Body of pancreas (tissue), 4 donors: ENCODE measurements around the gene ZBTB38. TPM values are rescaled to one million over a fixed set of nuclear protein-coding genes. Genes with fewer than 3 reads are reported as not detected.

Experiments
- ATAC-seq: fragments of 150-250 bp; one replicate; pipeline ENCODE4 v1.9.1; 2016
- DNase-seq, 4 donors: peaks; one replicate each; pipeline ENCODE4 v3.0.0-alpha.2; 2019
- H3K27ac ChIP-seq, 4 donors: fragments of 200-600 bp; sonication (generic); 1 replicate in 3 of 4; 2 replicates in 1 of 4; pipeline versions ENCODE4 v1.5.1 to v1.6.1; 2016 to 2019; ENCODE audit warnings: mild to moderate bottlenecking in 1 of 4, mixed read lengths in 1 of 4, moderate library complexity in 1 of 4
- H3K27me3 ChIP-seq, 2 donors: fragments of 200-600 bp; sonication (generic); one replicate each; pipeline ENCODE4 v1.6.0; 2016; ENCODE audit warnings: mild to moderate bottlenecking in 1 of 2
- H3K36me3 ChIP-seq, 2 donors: fragments of 200-600 bp; sonication (generic); replicated peaks in 1 of 2; 2 replicates each; pipeline ENCODE4 v1.5.1; 2016; ENCODE audit warnings: low read depth in 2 of 2; ENCODE audit not compliant: insufficient read depth in 1 of 2
- H3K4me1 ChIP-seq: fragments of 200-600 bp; sonication (generic); one replicate; pipeline ENCODE4 v1.6.0; 2016
- H3K4me3 ChIP-seq, 2 donors: fragments of 200-600 bp; sonication (generic); 1 replicate in 1 of 2; 2 replicates in 1 of 2; pipeline ENCODE4 v1.5.1; 2016 to 2019
- H3K9me3 ChIP-seq, 3 donors: fragments of 200-600 bp; sonication (generic); 1 replicate in 2 of 3; 2 replicates in 1 of 3; pipeline ENCODE4 v1.5.1; 2016
- POLR2A ChIP-seq, 3 donors: fragments of 450-650 bp; IDR thresholded peaks; one replicate each; pipeline ENCODE4 v1.6.1; 2016; ENCODE audit warnings: antibody characterized with exemption in 3 of 3, mild to moderate bottlenecking in 2 of 3
- WGBS, 2 donors: methylation state at CpG; one replicate each; pipeline ENCODE4 v1.1.5; 2017; 5-methylcytosine and 5-hydroxymethylcytosine counted together
- intact Hi-C: fragments of 100-400 bp; cut with DNase I; formaldehyde crosslinking; loops from one replicate; pipeline ENCODE4 v1.15.1; 2023
- total RNA-seq, 2 donors: library from RNA; depleted of rRNA; stranded (reverse); fragments of >200 nt; gene quantifications; one replicate each; pipeline ENCODE4 v1.1.0, GENCODE V29; 2016
- TF ChIP-seq, protein P1 (sequence below), 7 experiments: fragments of 450-650 bp in 4 of 7; fragments of 200-600 bp in 3 of 7; sonication (generic) in 3 of 7; IDR thresholded peaks; one replicate each; pipeline ENCODE4 v1.5.1; 2016 to 2019; ENCODE audit warnings: antibody characterized with exemption in 7 of 7

ZBTB38 gene
- total RNA-seq, 2 donors from 2014 or later, result 48.5 to 60.4 TPM

- 32 to 35% methylated on average over 7 of the region's 7 CpGs for WGBS, 2 donors
- Histone ChIP-seq H3K4me3 (no peak overlapping the region), H3K4me1 (peaks cover 97% of the 10 kb centered on the region), H3K27me3 (no peaks in the 10 kb centered on the region), H3K36me3 (no peaks in the 10 kb centered on the region), H3K9me3 (no peaks in the 10 kb centered on the region), H3K27ac (peak overlapping the region; percentile 84 to 96 (median 94))
- TF ChIP-seq, protein P1, sequence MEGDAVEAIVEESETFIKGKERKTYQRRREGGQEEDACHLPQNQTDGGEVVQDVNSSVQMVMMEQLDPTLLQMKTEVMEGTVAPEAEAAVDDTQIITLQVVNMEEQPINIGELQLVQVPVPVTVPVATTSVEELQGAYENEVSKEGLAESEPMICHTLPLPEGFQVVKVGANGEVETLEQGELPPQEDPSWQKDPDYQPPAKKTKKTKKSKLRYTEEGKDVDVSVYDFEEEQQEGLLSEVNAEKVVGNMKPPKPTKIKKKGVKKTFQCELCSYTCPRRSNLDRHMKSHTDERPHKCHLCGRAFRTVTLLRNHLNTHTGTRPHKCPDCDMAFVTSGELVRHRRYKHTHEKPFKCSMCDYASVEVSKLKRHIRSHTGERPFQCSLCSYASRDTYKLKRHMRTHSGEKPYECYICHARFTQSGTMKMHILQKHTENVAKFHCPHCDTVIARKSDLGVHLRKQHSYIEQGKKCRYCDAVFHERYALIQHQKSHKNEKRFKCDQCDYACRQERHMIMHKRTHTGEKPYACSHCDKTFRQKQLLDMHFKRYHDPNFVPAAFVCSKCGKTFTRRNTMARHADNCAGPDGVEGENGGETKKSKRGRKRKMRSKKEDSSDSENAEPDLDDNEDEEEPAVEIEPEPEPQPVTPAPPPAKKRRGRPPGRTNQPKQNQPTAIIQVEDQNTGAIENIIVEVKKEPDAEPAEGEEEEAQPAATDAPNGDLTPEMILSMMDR (IDR thresholded peaks at IDR 0.05), result no peak
- no peak for TF ChIP-seq POLR2A (IDR thresholded peaks at IDR 0.05)
- intact Hi-C loops, result no loop called here
- ATAC-seq (no peak), DNase-seq (peak in 1 of 4 donors; percentile 39)
Observed at GRCh38 chr3:141411251-141411771, 43.0 kb downstream of the ZBTB38 start.

DNA sequence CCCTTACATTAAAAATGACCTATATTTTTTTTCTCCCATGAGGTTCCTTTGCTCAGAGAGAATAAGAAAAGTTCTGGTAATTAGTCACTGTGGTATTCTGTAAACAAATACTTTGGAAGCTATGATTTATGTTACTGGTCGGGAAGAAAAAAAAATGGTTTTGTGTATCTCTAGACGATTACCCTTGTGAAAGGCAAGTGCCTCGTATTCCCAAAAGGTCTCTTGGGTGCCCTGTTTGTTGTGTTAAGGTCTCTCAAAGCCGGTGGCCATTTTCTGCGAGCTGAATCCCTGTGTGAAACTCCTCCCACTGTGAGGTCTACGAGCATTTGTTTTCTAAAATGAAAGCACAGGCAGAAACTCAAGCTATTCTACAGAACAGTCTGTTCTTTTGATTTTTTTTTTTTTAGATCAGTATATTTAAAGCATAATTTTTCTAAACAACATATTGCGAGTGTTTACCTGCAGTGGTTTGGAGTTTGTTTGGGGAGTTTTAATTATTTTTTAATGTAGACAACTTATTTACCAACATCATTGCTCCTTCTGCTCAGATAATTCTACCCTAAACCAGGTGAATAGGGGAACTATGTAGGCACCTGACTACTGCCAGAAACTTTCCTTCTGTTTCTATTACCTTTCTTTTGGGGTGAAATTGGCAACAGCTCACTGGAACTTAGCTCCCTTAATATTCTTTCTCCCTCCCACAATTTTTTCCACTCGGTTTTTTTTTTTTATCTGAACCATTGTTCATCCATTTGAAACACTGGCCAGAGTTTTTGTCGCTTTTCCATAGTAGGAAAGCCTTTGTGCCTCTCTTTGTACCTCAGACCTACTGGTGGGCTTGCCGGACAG is 44.0 kb downstream of the ZBTB38 start:
- peak; percentile 61 to 80 (median 72) for DNase-seq
- intact Hi-C loops, result no loop called here
- WGBS, 2 donors, result 2 to 4% methylated on average over 10 of the region's 10 CpGs
- Histone ChIP-seq H3K27me3 (no peaks in the 10 kb centered on the region), H3K27ac (peak overlapping the region; percentile 75 to 96 (median 94)), H3K4me1 (peaks cover 92% of the 10 kb centered on the region), H3K9me3 (no peaks in the 10 kb centered on the region), H3K4me3 (no peak overlapping the region), H3K36me3 (no peaks in the 10 kb centered on the region)
- TF ChIP-seq, protein P1 (IDR thresholded peaks at IDR 0.05), result peak in 1 of 7 experiments; percentile 16
- no peak for TF ChIP-seq POLR2A (IDR thresholded peaks at IDR 0.05)
- ATAC-seq, result peak; percentile 67

DNA sequence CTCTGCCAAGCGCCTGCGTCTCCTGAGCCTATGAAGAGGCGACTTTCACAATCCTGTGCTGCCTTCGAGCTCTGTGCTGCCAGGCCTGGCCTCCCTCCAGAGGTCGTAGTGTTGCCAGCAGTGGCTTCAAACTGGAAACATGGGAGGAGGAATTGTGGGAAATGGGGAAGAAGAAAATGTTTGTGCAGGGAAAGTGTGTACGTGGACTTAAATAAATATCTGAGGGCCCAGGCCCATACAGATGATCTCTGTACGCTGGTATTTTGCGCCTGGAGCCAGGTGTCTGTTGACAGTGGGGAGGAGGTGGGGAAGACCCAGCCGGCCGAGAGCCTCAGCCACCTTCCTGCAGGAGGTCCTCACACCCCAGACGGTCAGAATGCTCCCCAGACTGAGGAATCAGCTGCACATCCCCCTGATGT is 44.6 kb downstream of the ZBTB38 start:
- H3K27me3 ChIP-seq, result no peaks in the 10 kb centered on the region
- peak; percentile 94 to 97 (median 95) for DNase-seq
- intact Hi-C loops, result no loop called here
- H3K36me3 ChIP-seq, result no peaks in the 10 kb centered on the region
- TF ChIP-seq POLR2A (IDR thresholded peaks at IDR 0.05), result peak in 2 of 3 donors; percentile 65 to 68
- TF ChIP-seq, protein P1 (IDR thresholded peaks at IDR 0.05), result peak in 2 of 7 experiments; percentile 18 to 23
- WGBS, 2 donors, result 5 to 6% methylated on average over 11 of the region's 11 CpGs
- peak overlapping the region; percentile 75 to 96 (median 94) for H3K27ac ChIP-seq
- H3K4me3 ChIP-seq, result no peak overlapping the region
- peak; percentile 89 for ATAC-seq
- H3K9me3 ChIP-seq, result no peaks in the 10 kb centered on the region
- peaks cover 85% of the 10 kb centered on the region for H3K4me1 ChIP-seq

DNA sequence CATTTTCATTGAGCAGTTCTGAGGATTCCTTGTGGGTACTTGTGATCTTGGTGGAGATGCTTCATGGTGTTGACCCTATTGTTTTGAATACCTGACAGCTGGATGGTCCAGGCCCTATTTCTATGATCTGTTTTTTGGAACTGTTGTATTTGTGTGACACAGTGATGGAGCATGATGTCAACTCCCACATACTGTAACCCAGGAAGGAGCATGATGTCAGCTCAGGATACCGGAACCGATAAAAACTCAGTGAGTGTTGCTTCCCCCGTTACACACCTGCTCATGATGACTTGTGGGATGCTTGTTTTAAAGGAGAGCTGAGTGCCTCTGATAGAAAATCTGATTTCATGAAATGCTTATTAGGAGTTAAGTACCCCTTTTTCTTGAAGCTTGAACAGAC is 45.1 kb downstream of the ZBTB38 start:
- 40 to 62% methylated on average over 3 of the region's 3 CpGs for WGBS, 2 donors
- intact Hi-C loops, result no loop called here
- Histone ChIP-seq H3K27me3 (no peaks in the 10 kb centered on the region), H3K36me3 (no peaks in the 10 kb centered on the region), H3K27ac (peak overlapping the region; percentile 75 to 96 (median 94)), H3K4me3 (no peak overlapping the region), H3K9me3 (no peaks in the 10 kb centered on the region), H3K4me1 (peaks cover 81% of the 10 kb centered on the region)
- ATAC-seq, result peak; percentile 16
- no peak for DNase-seq
- TF ChIP-seq, protein P1 (IDR thresholded peaks at IDR 0.05), result no peak
- TF ChIP-seq POLR2A (IDR thresholded peaks at IDR 0.05), result no peak
